LNCAP (cell line): ENCODE measurements around the gene TUNAR.

Experiments
- TF ChIP-seq, protein P1 (sequence below): fragments of 450-650 bp; IDR thresholded peaks from 2 replicates; pipeline ENCODE4 v1.5.1; 2017; ENCODE audit warnings: mild to moderate bottlenecking

The TUNAR gene

GRCh38 chr14:95855606-95856005 is 21.0 kb upstream of the TUNAR start:
- TF ChIP-seq, protein P1, sequence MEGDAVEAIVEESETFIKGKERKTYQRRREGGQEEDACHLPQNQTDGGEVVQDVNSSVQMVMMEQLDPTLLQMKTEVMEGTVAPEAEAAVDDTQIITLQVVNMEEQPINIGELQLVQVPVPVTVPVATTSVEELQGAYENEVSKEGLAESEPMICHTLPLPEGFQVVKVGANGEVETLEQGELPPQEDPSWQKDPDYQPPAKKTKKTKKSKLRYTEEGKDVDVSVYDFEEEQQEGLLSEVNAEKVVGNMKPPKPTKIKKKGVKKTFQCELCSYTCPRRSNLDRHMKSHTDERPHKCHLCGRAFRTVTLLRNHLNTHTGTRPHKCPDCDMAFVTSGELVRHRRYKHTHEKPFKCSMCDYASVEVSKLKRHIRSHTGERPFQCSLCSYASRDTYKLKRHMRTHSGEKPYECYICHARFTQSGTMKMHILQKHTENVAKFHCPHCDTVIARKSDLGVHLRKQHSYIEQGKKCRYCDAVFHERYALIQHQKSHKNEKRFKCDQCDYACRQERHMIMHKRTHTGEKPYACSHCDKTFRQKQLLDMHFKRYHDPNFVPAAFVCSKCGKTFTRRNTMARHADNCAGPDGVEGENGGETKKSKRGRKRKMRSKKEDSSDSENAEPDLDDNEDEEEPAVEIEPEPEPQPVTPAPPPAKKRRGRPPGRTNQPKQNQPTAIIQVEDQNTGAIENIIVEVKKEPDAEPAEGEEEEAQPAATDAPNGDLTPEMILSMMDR: no peak

- TF ChIP-seq, protein P1: no peak
Observed at GRCh38 chr14:95857275-95857674, 19.4 kb upstream of the TUNAR start.

GRCh38 chr14:95858893-95859292 is 17.7 kb upstream of the TUNAR start:
- TF ChIP-seq, protein P1: no peak

DNA sequence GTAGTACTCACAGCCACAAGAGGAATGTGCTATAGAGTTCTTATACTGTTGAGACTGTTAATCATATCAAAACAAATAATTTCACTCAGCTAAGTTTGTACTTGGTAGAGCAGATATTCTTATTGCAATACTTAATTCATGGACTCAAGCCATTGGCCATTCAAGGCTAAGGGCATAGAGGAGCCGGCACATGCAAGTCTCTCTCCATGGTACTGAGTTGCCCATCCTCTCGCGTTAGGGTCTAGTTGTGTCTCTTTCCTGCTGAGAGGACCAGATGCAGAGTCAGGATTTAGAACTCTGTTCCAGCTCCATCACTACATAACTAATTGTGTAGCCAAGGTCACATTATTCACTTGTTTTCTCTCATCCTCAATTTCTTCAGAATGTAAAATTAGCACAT is 14.4 kb upstream of the TUNAR start:
- TF ChIP-seq, protein P1: no peak

DNA sequence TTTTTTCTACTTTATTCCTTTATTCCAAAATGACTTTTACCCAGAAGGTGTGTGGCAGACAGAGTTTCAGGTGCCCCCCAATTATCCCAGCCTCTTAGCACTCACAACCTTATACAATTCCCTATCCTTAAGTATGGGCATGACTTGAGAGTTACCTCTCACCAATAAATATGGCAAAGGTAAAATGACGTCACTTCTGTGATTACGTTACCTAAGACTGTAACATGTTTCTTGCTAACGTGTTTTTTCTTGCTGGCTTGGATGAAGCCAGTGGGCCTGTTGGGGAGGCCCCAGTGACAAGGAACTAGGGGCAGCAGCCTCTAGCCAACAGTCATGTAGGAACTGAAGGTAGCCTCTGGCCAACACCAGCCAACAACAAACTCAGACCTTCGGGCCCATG is 13.3 kb upstream of the TUNAR start:
- TF ChIP-seq, protein P1: no peak

DNA sequence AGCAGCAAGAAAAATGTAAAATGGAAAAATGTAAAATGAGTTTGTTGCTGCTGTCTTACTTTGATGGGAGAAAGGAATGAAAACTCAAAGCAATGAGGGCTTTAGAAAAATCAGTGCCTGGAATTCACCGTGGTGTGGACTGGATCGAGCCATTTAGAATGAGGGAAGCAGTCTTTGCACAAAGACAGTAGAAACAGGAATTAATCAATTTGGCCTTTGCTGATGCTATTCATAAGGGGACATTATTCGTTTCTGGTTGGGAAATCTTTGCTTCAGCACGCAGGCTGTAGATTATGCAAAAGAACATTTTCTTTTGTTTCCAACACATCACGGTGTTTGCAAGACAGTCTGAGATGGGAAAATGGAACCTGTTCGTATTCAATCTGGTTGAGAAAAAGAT is 6.9 kb upstream of the TUNAR start:
- TF ChIP-seq, protein P1: no peak

DNA sequence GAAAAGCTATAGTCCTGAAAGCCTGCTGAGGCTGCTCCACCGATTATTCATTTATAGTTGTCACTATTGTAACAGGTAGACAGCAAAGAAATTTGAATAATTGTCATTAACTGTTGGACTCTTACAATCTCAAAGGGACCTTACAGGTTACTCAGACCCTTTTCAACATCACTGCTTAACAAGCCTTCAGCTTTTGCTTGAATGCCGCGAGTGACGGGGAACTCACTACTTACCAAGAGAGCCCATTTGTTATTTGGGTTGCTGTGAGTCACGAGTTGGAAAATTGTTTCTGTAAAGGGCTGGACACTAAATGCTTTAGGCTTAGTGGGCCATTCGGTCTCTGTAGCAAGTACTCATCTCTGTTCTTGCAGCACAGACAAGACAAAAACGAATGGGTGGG is 5.9 kb upstream of the TUNAR start:
- TF ChIP-seq, protein P1: no peak

- TF ChIP-seq, protein P1: no peak
Observed at GRCh38 chr14:95871531-95871930, 5.1 kb upstream of the TUNAR start.
